ENCODE data around the gene MSX1. TPM values are rescaled to one million over a fixed set of nuclear protein-coding genes. Genes with fewer than 3 reads are reported as not detected.

Gene MSX1
- total and polyA plus RNA-seq, 4 donors = 0.13 to 0.33 (median 0.15) TPM; not detected in 1

GRCh38 chr4:4825431-4825830 is 34.0 kb upstream of the MSX1 start:
- TF ChIP-seq GABPA (IDR thresholded peaks at IDR 0.05 in 1 of 2, conservative IDR thresholded peaks at IDR 0.05 in 1 of 2) (no peak), FOXA1 (IDR thresholded peaks at IDR 0.05) (no peak), HNF4A (conservative IDR thresholded peaks at IDR 0.05) (no peak), YY1 (IDR thresholded peaks at IDR 0.05) (no peak)
- no peaks in the 10 kb centered on the region for H3K9me3 ChIP-seq (ENCODE audit: control insufficient read depth in 4 of 4, low read length in 3 of 4)
- no peaks in the 10 kb centered on the region for H3K27me3 ChIP-seq (ENCODE audit: control insufficient read depth in 4 of 4, insufficient read depth in 4 of 4, low read length in 3 of 4)
- H3K4me1 ChIP-seq (ENCODE audit: control insufficient read depth in 4 of 4, insufficient read depth in 4 of 4, low read length in 3 of 4) = no peaks in the 10 kb centered on the region
- no peak overlapping the region for H3K9ac ChIP-seq (ENCODE audit: low read depth in 1 of 2, low read length in 2 of 2)
- 81% methylated on average over 7 of the region's 7 CpGs for WGBS
- no peak for DNase-seq (ENCODE audit: low spot score)
- no peak overlapping the region for H3K4me3 ChIP-seq (ENCODE audit: low read depth in 1 of 3, low read length in 3 of 3)
- no peak overlapping the region for H3K27ac ChIP-seq (ENCODE audit: low read depth in 1 of 2, low read length in 2 of 2)
- no peaks in the 10 kb centered on the region for H3K36me3 ChIP-seq (ENCODE audit: control insufficient read depth in 4 of 4, insufficient read depth in 3 of 4, low read depth in 1 of 4, low read length in 3 of 4)

GRCh38 chr4:4829837-4830236 is 29.6 kb upstream of the MSX1 start:
- no peak for TF ChIP-seq CTCF (IDR thresholded peaks at IDR 0.05; ENCODE audit: low read depth, low read length, missing input control)
- no peak for TF ChIP-seq HNF4A (conservative IDR thresholded peaks at IDR 0.05)
- no peak for TF ChIP-seq ZBTB33 (IDR thresholded peaks at IDR 0.05)
- TF ChIP-seq SP1 (IDR thresholded peaks at IDR 0.05) = no peak
- TF ChIP-seq FOXA2 (IDR thresholded peaks at IDR 0.05) = no peak
- Histone ChIP-seq H3K27me3 (ENCODE audit: control insufficient read depth in 4 of 4, insufficient read depth in 4 of 4, low read length in 3 of 4) (no peaks in the 10 kb centered on the region), H3K36me3 (ENCODE audit: control insufficient read depth in 4 of 4, insufficient read depth in 3 of 4, low read depth in 1 of 4, low read length in 3 of 4) (no peaks in the 10 kb centered on the region), H3K4me3 (ENCODE audit: low read depth in 1 of 3, low read length in 3 of 3) (no peak overlapping the region), H3K27ac (ENCODE audit: low read depth in 1 of 2, low read length in 2 of 2) (no peak overlapping the region), H3K4me1 (ENCODE audit: control insufficient read depth in 4 of 4, insufficient read depth in 4 of 4, low read length in 3 of 4) (no peaks in the 10 kb centered on the region), H3K9me3 (ENCODE audit: control insufficient read depth in 4 of 4, low read length in 3 of 4) (no peaks in the 10 kb centered on the region), H3K9ac (ENCODE audit: low read depth in 1 of 2, low read length in 2 of 2) (no peak overlapping the region)
- WGBS = 79% methylated on average over 2 of the region's 2 CpGs
- no peak for DNase-seq (ENCODE audit: low spot score)

GRCh38 chr4:4831266-4831665 is 28.2 kb upstream of the MSX1 start:
- H3K36me3 ChIP-seq (ENCODE audit: control insufficient read depth in 4 of 4, insufficient read depth in 3 of 4, low read depth in 1 of 4, low read length in 3 of 4) = no peaks in the 10 kb centered on the region
- no peak overlapping the region for H3K4me3 ChIP-seq (ENCODE audit: low read depth in 1 of 3, low read length in 3 of 3)
- H3K4me1 ChIP-seq (ENCODE audit: control insufficient read depth in 4 of 4, insufficient read depth in 4 of 4, low read length in 3 of 4) = no peaks in the 10 kb centered on the region
- DNase-seq (ENCODE audit: low spot score) = no peak
- 92% methylated on average over 7 of the region's 7 CpGs for WGBS
- H3K9me3 ChIP-seq (ENCODE audit: control insufficient read depth in 4 of 4, low read length in 3 of 4) = peaks cover 0 to 2% (median 0%) of the 10 kb centered on the region in 4 donors
- TF ChIP-seq JUND (IDR thresholded peaks at IDR 0.05) = no peak
- no peak for TF ChIP-seq FOXA1 (IDR thresholded peaks at IDR 0.05)
- no peak overlapping the region for H3K27ac ChIP-seq (ENCODE audit: low read depth in 1 of 2, low read length in 2 of 2)
- H3K27me3 ChIP-seq (ENCODE audit: control insufficient read depth in 4 of 4, insufficient read depth in 4 of 4, low read length in 3 of 4) = no peaks in the 10 kb centered on the region
- no peak overlapping the region for H3K9ac ChIP-seq (ENCODE audit: low read depth in 1 of 2, low read length in 2 of 2)

- WGBS = 91% methylated on average over 6 of the region's 6 CpGs
- no peaks in the 10 kb centered on the region for H3K4me1 ChIP-seq (ENCODE audit: control insufficient read depth in 4 of 4, insufficient read depth in 4 of 4, low read length in 3 of 4)
- H3K4me3 ChIP-seq (ENCODE audit: low read depth in 1 of 3, low read length in 3 of 3) = no peak overlapping the region
- no peak for TF ChIP-seq REST (IDR thresholded peaks at IDR 0.05)
- TF ChIP-seq HNF4G (IDR thresholded peaks at IDR 0.05) = no peak
- no peak for TF ChIP-seq FOXA2 (IDR thresholded peaks at IDR 0.05)
- TF ChIP-seq NR2F2 (IDR thresholded peaks at IDR 0.05) = no peak
- no peak for TF ChIP-seq MAX (IDR thresholded peaks at IDR 0.05)
- TF ChIP-seq JUND (IDR thresholded peaks at IDR 0.05) = no peak
- no peak for TF ChIP-seq YY1 (IDR thresholded peaks at IDR 0.05)
- TF ChIP-seq EGR1 (IDR thresholded peaks at IDR 0.05; ENCODE audit: low read depth in 2 of 2) = no peak
- no peak for TF ChIP-seq ZBTB33 (IDR thresholded peaks at IDR 0.05)
- TF ChIP-seq HNF4A (conservative IDR thresholded peaks at IDR 0.05) = no peak
- TF ChIP-seq FOXA1 (IDR thresholded peaks at IDR 0.05) = no peak
Measured at GRCh38 chr4:4831825-4832224, 27.6 kb upstream of the MSX1 start.

More at GRCh38 chr4:4831825-4832224, 27.6 kb upstream of the MSX1 start:
- Histone ChIP-seq H3K9me3 (ENCODE audit: control insufficient read depth in 4 of 4, low read length in 3 of 4) (peaks cover 0 to 2% (median 0%) of the 10 kb centered on the region in 4 donors), H3K27me3 (ENCODE audit: control insufficient read depth in 4 of 4, insufficient read depth in 4 of 4, low read length in 3 of 4) (no peaks in the 10 kb centered on the region), H3K27ac (ENCODE audit: low read depth in 1 of 2, low read length in 2 of 2) (no peak overlapping the region), H3K9ac (ENCODE audit: low read depth in 1 of 2, low read length in 2 of 2) (no peak overlapping the region), H3K36me3 (ENCODE audit: control insufficient read depth in 4 of 4, insufficient read depth in 3 of 4, low read depth in 1 of 4, low read length in 3 of 4) (no peaks in the 10 kb centered on the region)
- DNase-seq (ENCODE audit: low spot score) = no peak

Data from liver (tissue), 9 donors.